GM18519 (cell line): Measurements from ENCODE around the gene PCDHA11.
"Not testable (repeated sequence)": the region's sequence is repeated elsewhere in the genome, so short reads cannot be mapped to it uniquely, and the experiment has no call there.

ENCODE experiments used
- ATAC-seq: cut with Tn5 transposase; IDR thresholded peaks from one replicate; pipeline ENCODE4 v1.9.1; 2021; ENCODE audit warnings: mild to moderate bottlenecking, moderate library complexity; ENCODE audit not compliant: unreplicated experiment, low FRiP score

PCDHA11 gene

GRCh38 chr5:140849831-140850634, 18.7 kb upstream of the PCDHA11 start:
- ATAC-seq, result not testable (repeated sequence)

GRCh38 chr5:140855772-140856674, 12.7 kb upstream of the PCDHA11 start, which contains the start of gene PCDHA10:
Gene PCDHA10, plus strand, starts transcription at chr5:140855897. Its CDS starts 152 bp downstream, at chr5:140856049.
- no peak for ATAC-seq

- no peak for ATAC-seq
These were observed 11.4 kb upstream of the PCDHA11 start for GRCh38 chr5:140857177-140857986.

- ATAC-seq, result no peak
These were observed 10.8 kb upstream of the PCDHA11 start for GRCh38 chr5:140857987-140858240.

GRCh38 chr5:140862441-140863295, 6.1 kb upstream of the PCDHA11 start:
- ATAC-seq, result no peak

- ATAC-seq, result no peak
These were observed 764 bp downstream of the PCDHA11 start for GRCh38 chr5:140869555-140869886.

GRCh38 chr5:140870221-140871201, 1.8 kb downstream of the PCDHA11 start:
- no peak for ATAC-seq

GRCh38 chr5:140875085-140876065, 6.6 kb downstream of the PCDHA11 start, which contains the start of gene PCDHA12:
Gene PCDHA12, plus strand, starts transcription at chr5:140875308. Its CDS starts 165 bp downstream, at chr5:140875473.
- ATAC-seq, result no peak

- ATAC-seq, result not testable (repeated sequence)
These were observed 7.9 kb downstream of the PCDHA11 start for GRCh38 chr5:140876541-140877261.

- ATAC-seq, result no peak
These were observed 8.5 kb downstream of the PCDHA11 start for GRCh38 chr5:140877262-140877581.

GRCh38 chr5:140881889-140882590, 13.3 kb downstream of the PCDHA11 start, which contains the start of gene PCDHA13:
Gene PCDHA13, plus strand, starts transcription at chr5:140882124. Its CDS starts 145 bp downstream, at chr5:140882269.
- no peak for ATAC-seq

GRCh38 chr5:140882591-140882899, 13.8 kb downstream of the PCDHA11 start:
- ATAC-seq, result no peak

GRCh38 chr5:140883373-140883772, 14.6 kb downstream of the PCDHA11 start:
- no peak for ATAC-seq

- no peak for ATAC-seq
These were observed 15.4 kb downstream of the PCDHA11 start for GRCh38 chr5:140883927-140884697.

- ATAC-seq, result no peak
These were observed 47.6 kb downstream of the PCDHA11 start for GRCh38 chr5:140916325-140916724.
